ENCODE measurements around the gene LRRC74B. TPM values are rescaled to one million over a fixed set of nuclear protein-coding genes. Genes with fewer than 3 reads are reported as not detected.

Gene LRRC74B
- total and polyA plus RNA-seq, 2 of the 4 experiments (the other 2 are of a cell fraction): not detected

DNA sequence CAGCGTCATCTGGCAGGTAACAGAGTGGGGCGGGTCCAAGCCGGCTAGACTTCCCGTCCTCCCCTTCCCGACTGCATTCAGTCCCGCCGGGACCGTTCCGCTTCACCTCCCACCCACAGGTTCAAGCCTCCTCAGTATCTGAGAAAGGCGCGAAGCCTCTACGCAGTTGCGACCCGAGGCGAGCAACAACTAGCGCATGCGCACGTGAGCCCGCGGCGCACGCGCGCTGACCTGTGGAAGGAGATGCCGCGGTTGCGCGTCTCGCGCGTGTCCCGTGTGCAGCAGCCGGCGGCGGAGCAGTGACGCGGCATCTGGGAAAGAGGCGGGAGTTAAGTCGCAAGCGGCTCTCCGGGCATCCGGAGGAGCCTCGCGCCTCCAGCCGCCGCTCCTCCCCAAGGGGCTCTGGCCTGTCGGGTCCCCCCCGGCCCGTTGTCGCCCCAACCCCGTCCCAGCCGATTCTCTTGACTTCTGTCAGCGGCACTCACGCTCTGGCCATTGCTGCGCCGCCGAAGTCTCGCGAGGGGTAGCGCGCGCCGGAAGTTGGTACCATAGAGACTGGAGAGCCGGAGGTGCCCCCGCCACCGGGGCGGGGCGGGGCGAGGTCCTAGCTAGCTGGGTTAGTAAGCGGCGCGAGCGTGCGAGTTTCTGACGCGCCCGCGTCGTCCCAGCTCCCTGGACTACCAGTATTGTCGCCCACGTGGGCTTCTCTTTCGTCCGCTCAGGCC lies 44.0 kb upstream of the LRRC74B start, which contains the start of gene THAP7:
Gene THAP7 (minus strand): TSS at position 518 of the 725 bp plus-strand sequence. CDS start 207 bp downstream, at position 311.
- peak within 1 kb of the TSS; percentile 96 for H3K14ac ChIP-seq (replicated peaks; ENCODE audit: low read depth, low read length)
- ATAC-seq (ENCODE audit: low read depth): peak; percentile 91
- no TSS peak for BruUV-seq (replicated peaks)
- H2AFZ ChIP-seq (replicated peaks; ENCODE audit: low read length, poor library complexity): peak within 1 kb of the TSS; percentile 97
- peaks cover 19 to 49% of the 10 kb centered on the region in 2 experiments for H3K79me1 ChIP-seq (ENCODE audit: low read depth in 1 of 2, low read length in 2 of 2)
- H3K23ac ChIP-seq (ENCODE audit: low read depth, low read length): peak within 1 kb of the TSS; percentile 93
- peak within 1 kb of the TSS; percentile 97 for H3K4me2 ChIP-seq (ENCODE audit: low read depth, low read length)
- H2AK9ac ChIP-seq (replicated peaks; ENCODE audit: low read depth, low read length, poor library complexity): peak within 1 kb of the TSS; percentile 100
- peak within 1 kb of the TSS; percentile 86 for H3K18ac ChIP-seq (ENCODE audit: low read depth, low read length)
- ChIA-PET POLR2A (ENCODE audit: unreplicated experiment) (interaction anchor here (1.0 kb wide), 1 partner anchor 13 kb away, joined by 3 read pairs; the partner anchor contains the start of gene P2RX6), CTCF (interaction anchor here (1.0 to 1.2 kb wide), 2 partner anchors 19 to 116 kb away, joined by 3 read pairs; no protein-coding TSS in a partner anchor)
- peak within 1 kb of the TSS; percentile 75 for H3K4me3 ChIP-seq (ENCODE audit: insufficient read depth, low read depth, low read length)
- H3K27me3 ChIP-seq (ENCODE audit: control insufficient read depth, insufficient read depth, low read length): no peaks in the 10 kb centered on the region
- H4K20me1 ChIP-seq (ENCODE audit: insufficient read depth, low read length): peaks cover 9% of the 10 kb centered on the region; the same call in 1 of the 2 replicates
- DNase-seq: peak; percentile 93
- intact Hi-C loops (cut with micrococcal nuclease) (loop anchor here (1.0 kb wide), 1 partner anchor 44 kb away; the partner anchor contains the start of gene LRRC74B), dilution Hi-C loops (cut with HindIII; ENCODE audit: low sequenced_read_pairs, unreplicated experiment) (no loop called here), in situ Hi-C loops (cut with MboI; ENCODE audit: low sequenced_read_pairs) (no loop called here)
- peaks cover 25% of the 10 kb centered on the region; the same call in 1 of the 2 replicates for H3K36me3 ChIP-seq (ENCODE audit: control insufficient read depth, insufficient read depth, low read length)
- peak within 1 kb of the TSS; percentile 95 for H3K9ac ChIP-seq (ENCODE audit: low read depth, low read length)
- peak within 1 kb of the TSS; percentile 50; the same call in 1 of the 2 replicates for H2BK120ac ChIP-seq (ENCODE audit: low read depth, low read length)
- H2BK5ac ChIP-seq (ENCODE audit: low read depth, low read length, poor library complexity, severe bottlenecking): peak within 1 kb of the TSS; percentile 84
- peak within 1 kb of the TSS; percentile 93 for H4K5ac ChIP-seq (ENCODE audit: low read depth, low read length)
- H4K8ac ChIP-seq (ENCODE audit: low read depth in 2 of 2, low read length in 2 of 2): peak within 1 kb of the TSS; percentile 91 to 97
- TF ChIP-seq MAFK (IDR thresholded peaks at IDR 0.05; ENCODE audit: low read depth, low read length) (no peak), POLR2A (IDR thresholded peaks at IDR 0.05; ENCODE audit: low read depth, low read length) (peak; percentile 88), MXI1 (IDR thresholded peaks at IDR 0.05; ENCODE audit: borderline replicate concordance, low read depth, low read length) (peak; percentile 80; the same call in 1 of the 2 replicates), RFX5 (IDR thresholded peaks at IDR 0.05; ENCODE audit: low read depth, low read length) (no peak), BHLHE40 (IDR thresholded peaks at IDR 0.05; ENCODE audit: low read depth, low read length) (peak; percentile 93), MAZ (IDR thresholded peaks at IDR 0.05; ENCODE audit: borderline replicate concordance, low read depth, low read length) (peak; percentile 98)
- TF ChIP-seq, protein P1, sequence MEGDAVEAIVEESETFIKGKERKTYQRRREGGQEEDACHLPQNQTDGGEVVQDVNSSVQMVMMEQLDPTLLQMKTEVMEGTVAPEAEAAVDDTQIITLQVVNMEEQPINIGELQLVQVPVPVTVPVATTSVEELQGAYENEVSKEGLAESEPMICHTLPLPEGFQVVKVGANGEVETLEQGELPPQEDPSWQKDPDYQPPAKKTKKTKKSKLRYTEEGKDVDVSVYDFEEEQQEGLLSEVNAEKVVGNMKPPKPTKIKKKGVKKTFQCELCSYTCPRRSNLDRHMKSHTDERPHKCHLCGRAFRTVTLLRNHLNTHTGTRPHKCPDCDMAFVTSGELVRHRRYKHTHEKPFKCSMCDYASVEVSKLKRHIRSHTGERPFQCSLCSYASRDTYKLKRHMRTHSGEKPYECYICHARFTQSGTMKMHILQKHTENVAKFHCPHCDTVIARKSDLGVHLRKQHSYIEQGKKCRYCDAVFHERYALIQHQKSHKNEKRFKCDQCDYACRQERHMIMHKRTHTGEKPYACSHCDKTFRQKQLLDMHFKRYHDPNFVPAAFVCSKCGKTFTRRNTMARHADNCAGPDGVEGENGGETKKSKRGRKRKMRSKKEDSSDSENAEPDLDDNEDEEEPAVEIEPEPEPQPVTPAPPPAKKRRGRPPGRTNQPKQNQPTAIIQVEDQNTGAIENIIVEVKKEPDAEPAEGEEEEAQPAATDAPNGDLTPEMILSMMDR (conservative IDR thresholded peaks at IDR 0.05; ENCODE audit: low read depth, low read length): no peak
- TF ChIP-seq, protein P2, sequence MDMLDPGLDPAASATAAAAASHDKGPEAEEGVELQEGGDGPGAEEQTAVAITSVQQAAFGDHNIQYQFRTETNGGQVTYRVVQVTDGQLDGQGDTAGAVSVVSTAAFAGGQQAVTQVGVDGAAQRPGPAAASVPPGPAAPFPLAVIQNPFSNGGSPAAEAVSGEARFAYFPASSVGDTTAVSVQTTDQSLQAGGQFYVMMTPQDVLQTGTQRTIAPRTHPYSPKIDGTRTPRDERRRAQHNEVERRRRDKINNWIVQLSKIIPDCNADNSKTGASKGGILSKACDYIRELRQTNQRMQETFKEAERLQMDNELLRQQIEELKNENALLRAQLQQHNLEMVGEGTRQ (IDR thresholded peaks at IDR 0.05; ENCODE audit: low read depth, low read length): peak; percentile 77
- TF ChIP-seq, protein P3, sequence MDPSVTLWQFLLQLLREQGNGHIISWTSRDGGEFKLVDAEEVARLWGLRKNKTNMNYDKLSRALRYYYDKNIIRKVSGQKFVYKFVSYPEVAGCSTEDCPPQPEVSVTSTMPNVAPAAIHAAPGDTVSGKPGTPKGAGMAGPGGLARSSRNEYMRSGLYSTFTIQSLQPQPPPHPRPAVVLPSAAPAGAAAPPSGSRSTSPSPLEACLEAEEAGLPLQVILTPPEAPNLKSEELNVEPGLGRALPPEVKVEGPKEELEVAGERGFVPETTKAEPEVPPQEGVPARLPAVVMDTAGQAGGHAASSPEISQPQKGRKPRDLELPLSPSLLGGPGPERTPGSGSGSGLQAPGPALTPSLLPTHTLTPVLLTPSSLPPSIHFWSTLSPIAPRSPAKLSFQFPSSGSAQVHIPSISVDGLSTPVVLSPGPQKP (IDR thresholded peaks at IDR 0.05; ENCODE audit: borderline replicate concordance, low read depth, low read length): peak; percentile 31; the same call in 1 of the 2 replicates
- peak within 1 kb of the TSS; percentile 93 for H3K56ac ChIP-seq (ENCODE audit: extremely low read depth, insufficient read depth, low read length)
- peaks cover 13% of the 10 kb centered on the region; the same call in 1 of the 2 replicates for H3K9me1 ChIP-seq (ENCODE audit: insufficient read depth, low read length)
- WGBS, 2 experiments (ENCODE audit: extremely low coverage in 2 of 2, insufficient read length in 1 of 2): 0% methylated on average over 30 of the region's 83 CpGs; no CpG with 5 or more reads in 1 of the 2 experiments
- H2BK15ac ChIP-seq (ENCODE audit: low read depth, low read length): peak within 1 kb of the TSS; percentile 14; the same call in 1 of the 3 replicates
- peak within 1 kb of the TSS; percentile 89 for H4K91ac ChIP-seq (ENCODE audit: insufficient read depth, low read depth, low read length)
- peaks cover 15% of the 10 kb centered on the region for H3K4me1 ChIP-seq (ENCODE audit: control insufficient read depth, insufficient read depth, low read length)
- H3K27ac ChIP-seq (ENCODE audit: insufficient read depth, low read length): peak within 1 kb of the TSS; percentile 93
- H2AK5ac ChIP-seq (ENCODE audit: low read depth, low read length): peak within 1 kb of the TSS; percentile 77
- H3K4ac ChIP-seq (ENCODE audit: low read depth, low read length): peak within 1 kb of the TSS; percentile 90
- H3K9me3 ChIP-seq (ENCODE audit: control insufficient read depth, insufficient read depth, low read length): no peaks in the 10 kb centered on the region
- peak within 1 kb of the TSS; percentile 26; the same call in 1 of the 2 replicates for H2BK20ac ChIP-seq (ENCODE audit: low read depth, low read length)

All from IMR-90 (cell line).